ENCODE data around the gene ANKRD12.
A peak's percentile ranks its signal among the peaks of the same experiment; 100 is the strongest.

The ANKRD12 gene

DNA sequence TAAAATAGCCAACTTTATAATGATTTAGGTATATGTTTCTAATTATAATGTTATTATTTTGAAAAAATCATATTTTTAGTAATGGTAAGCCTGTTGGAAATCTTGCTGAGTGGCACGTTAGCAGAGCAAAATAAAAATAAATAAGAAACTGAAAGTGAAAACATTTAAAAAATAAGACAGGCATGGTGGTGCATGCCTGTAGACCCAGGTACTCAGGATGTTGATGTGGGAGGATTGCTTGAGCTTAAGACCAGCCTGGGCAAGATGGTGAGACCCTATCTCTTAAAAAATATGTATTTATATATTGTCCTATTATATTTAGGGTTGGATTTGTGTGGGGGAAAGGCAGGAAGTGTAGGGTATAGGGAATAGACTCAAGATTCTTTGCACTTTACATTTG, 15.8 kb upstream of the ANKRD12 start:
- no peak for FAIRE-seq
- TF ChIP-seq POLR2A (IDR thresholded peaks at IDR 0.05; ENCODE audit: low read depth, low read length): no peak

DNA sequence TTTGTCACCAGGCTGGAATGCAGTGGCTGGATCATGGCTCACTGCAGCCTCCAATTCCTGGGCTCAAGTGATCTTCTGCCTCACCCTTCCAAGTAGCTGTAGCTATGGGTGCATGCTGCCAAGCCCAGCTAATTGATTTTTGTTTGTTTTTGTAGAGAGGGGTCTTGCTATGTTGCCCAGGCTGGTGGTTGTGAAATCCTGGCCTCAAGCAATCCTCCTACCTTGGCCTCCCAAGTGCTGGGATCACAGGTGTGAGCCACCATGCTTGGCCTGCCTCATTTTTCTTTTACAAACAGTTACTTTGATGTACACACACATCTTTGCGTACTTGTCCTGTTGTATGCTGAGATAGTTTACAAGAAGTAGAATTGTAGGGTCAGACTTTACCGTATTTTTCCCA, 13.1 kb upstream of the ANKRD12 start:
- DNase-seq (ENCODE audit: insufficient read length, low spot score) (no peak), FAIRE-seq (no peak)
- no peak for TF ChIP-seq POLR2A (IDR thresholded peaks at IDR 0.05; ENCODE audit: low read depth, low read length)

More for the DNA sequence above, 15.8 kb upstream of the ANKRD12 start:
- no peak for DNase-seq (ENCODE audit: insufficient read length, low spot score)

DNA sequence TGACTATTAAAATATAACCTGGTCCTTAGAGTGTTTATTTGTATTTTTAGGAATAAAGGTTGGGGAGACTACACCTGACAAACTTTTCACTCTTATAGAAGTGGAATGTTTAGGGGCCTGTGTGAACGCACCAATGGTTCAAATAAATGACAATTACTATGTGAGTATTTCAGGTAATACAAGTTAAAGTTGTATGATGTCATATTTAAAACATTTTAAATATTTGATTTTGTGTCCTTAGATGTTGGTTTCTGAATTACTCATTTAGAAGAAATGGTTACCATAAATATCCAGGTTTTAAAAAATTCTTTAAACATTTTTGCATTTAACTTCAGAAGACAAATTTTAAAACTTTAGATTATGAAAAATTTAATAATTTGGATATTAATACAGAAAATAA, 11.8 kb upstream of the ANKRD12 start:
- TF ChIP-seq POLR2A (IDR thresholded peaks at IDR 0.05; ENCODE audit: low read depth, low read length): no peak
- FAIRE-seq: no peak
- DNase-seq (ENCODE audit: insufficient read length, low spot score): no peak

DNA sequence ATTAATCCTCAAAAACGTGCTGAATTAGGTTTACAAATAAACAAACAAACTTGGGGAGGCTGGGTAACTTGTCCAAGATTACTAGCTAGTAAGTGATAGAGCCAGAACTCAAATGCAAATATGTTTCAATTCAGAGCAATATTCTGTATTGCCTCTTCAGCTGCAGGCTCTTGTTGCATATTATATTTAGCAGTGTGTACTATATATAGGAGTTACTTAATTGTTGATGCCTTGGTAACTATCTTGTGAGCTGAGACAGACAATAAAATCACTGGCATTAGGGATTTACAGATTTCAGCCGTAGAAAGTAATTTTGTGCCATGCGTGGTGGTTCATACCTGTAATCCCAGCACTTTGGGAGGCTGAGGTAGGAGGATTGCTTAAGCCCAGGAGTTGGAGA, 10.2 kb upstream of the ANKRD12 start:
- no peak for TF ChIP-seq POLR2A (IDR thresholded peaks at IDR 0.05; ENCODE audit: low read depth, low read length)
- DNase-seq (ENCODE audit: insufficient read length, low spot score): no peak
- no peak for FAIRE-seq

GRCh38 chr18:9130195-9130594, 6.4 kb upstream of the ANKRD12 start:
- DNase-seq (ENCODE audit: insufficient read length, low spot score): no peak
- TF ChIP-seq POLR2A (IDR thresholded peaks at IDR 0.05; ENCODE audit: low read depth, low read length): no peak
- no peak for FAIRE-seq

DNA sequence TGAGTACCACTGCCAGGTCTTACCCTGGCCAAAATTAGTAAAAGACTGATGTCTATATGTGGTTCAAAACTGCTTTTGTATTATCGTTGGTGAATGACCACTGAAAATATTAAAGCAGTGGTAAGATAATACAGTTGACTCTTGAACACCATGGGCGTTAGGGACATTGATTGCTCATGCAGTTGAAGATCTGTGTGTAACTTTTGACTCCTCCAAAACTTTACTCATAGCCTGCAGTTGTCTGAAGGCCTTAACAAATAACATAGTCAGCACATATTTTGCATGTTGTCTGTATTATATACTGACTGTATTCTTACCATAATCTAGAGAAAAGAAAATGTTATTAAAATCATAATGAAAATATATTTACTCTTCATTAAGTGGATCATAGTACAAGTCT, 5.8 kb upstream of the ANKRD12 start:
- FAIRE-seq (no peak), DNase-seq (ENCODE audit: insufficient read length, low spot score) (no peak)
- TF ChIP-seq POLR2A (IDR thresholded peaks at IDR 0.05; ENCODE audit: low read depth, low read length): no peak

DNA sequence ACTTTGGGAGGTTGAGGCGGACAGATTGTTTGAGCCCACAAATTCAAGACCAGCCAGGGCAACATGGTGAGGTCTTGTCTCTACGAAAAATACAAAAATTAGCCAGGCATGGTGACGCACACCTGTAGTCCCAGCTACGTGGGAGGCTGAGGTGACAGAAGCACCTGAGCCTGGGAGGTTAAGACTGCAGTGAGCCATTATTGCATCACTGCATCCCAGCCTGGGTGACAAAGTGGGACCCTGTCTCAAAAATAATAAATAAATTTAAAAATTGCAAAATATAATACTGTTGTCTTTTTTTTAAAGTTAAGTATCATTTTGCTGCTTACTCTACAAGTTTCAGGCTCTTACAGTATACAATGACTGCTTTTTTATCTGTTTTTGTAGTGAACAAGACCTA, 4.0 kb upstream of the ANKRD12 start:
- no peak for TF ChIP-seq POLR2A (IDR thresholded peaks at IDR 0.05; ENCODE audit: low read depth, low read length)
- FAIRE-seq: no peak
- no peak for DNase-seq (ENCODE audit: insufficient read length, low spot score)

DNA sequence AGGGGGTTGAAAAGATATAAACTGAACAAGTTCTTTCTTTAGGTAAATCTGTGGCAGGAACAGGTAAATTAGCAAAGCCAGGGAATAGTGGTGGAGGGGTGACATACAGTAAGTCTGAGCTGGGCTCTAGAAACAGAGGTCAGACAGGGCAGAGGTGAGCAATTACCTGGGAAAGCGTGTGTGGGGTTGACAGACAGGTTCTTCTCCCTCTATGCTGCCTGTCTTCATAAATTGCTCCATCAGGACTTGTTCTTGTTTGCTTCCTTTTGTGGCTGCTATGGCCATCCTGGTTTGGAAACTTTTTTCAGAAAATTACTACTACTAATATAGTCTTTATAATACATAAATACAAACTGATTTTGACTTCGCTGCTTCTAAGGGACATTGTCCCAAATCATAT, 3.4 kb upstream of the ANKRD12 start:
- DNase-seq (ENCODE audit: insufficient read length, low spot score) (no peak), FAIRE-seq (no peak)
- no peak for TF ChIP-seq POLR2A (IDR thresholded peaks at IDR 0.05; ENCODE audit: low read depth, low read length)

DNA sequence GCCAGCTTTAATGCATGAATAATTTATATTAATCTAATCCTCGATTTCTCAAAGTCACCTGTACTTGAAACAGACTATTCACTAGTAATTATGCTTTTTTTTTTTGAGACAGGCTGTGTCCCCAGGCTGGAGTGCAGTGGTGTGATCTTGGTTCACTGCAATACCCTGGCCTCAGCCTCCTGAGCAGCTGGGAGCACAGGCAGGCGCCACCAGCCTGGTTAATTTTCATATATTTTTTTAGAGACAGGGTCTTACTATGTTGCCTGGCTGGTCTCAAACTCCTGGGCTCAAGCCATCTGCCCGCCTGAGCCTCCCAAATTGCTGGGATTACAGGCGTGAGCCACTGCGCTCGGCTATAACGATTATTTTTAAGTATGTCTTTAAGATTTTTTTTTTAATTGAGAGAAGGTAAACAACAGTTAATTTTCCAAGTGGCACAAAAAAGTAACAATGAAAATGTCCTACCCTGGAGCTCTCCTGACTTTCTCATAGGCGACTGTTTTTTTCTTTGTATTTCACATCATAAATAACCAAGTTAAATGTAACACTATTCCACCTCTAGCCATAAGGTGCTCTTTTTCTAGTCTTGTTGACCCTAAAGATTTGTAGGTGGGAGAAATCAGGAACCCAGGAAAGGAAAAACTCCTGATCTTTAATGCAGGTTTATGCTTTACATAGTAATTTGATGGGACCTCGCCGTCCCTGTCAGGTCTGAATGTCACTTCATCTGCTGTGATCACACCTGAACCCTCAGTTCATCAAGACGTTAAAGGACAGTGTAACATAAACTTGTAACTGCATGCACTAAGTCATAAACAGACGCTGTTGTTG, 1.3 kb upstream of the ANKRD12 start:
- no peak for FAIRE-seq
- no peak for TF ChIP-seq POLR2A (IDR thresholded peaks at IDR 0.05; ENCODE audit: low read depth, low read length)
- DNase-seq (ENCODE audit: insufficient read length, low spot score): no peak

DNA sequence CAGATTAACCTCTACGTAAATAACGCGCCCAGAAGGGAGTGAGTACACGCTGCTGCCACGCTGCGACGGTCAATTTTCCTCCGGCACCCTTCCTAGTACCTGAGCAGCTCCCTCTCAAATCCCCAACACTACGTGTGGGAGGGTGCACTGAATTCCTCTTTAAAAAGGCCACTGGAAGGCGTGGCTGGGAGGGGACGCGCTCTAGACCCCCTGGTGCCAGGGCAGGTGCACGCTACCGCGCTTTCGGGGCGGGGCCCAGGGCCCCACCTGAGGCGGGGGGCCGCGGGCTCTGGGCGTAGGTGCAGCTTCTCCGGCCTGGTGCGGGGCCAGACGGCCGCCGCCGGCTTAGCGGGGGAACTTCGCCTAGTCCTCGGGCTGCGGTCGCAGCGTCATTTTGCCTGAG, 668 bp upstream of the ANKRD12 start:
- DNase-seq (ENCODE audit: insufficient read length, low spot score): no peak
- no peak for TF ChIP-seq POLR2A (IDR thresholded peaks at IDR 0.05; ENCODE audit: low read depth, low read length)
- no peak for FAIRE-seq

DNA sequence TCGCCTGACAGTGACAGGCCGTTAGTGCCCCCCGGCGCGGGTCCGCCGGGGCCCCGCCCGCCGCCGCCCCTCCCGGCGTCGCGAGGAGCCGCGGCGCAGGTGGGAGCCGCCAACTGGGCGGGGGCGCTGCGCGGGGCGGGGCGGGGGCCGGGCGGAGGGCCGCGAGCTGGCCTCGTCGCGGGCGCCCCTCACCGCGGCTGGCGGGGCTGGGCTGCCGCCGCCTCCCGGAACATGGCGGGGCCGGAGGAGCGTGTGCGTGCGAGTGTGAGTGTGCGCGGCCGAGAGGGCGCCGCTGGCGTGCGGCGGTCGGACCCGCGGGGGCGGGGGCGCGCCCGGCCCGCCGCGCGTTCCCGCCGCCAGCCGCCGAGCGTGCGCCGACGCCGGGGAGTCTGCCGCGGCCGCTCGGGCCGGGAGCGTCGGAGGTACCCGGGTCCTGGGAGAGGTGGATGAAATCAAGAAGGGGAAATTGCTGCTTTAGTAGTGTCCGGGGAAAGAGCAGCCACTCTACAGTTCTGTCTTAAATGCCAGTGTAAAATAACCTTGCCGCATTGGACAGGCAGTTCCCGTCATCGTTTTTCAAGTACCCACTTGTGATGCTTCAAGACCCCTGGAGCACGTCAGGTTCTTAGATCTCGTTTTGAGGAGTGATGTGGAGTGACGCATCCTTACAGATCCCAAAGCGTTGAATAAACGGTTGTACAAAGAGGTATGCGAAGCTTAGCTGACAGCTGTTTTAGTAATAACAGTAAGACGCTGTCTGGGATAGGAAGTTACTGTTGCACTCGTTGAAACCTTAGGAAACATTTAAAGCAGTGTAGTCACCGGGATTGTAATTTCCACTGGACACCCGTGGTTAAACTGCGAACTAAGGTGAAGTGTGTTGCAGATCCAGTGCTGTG, 836 bp downstream of the ANKRD12 start:
- DNase-seq (ENCODE audit: insufficient read length, low spot score) (peak; percentile 53), FAIRE-seq (peak; percentile 95)
- TF ChIP-seq POLR2A (IDR thresholded peaks at IDR 0.05; ENCODE audit: low read depth, low read length): peak; percentile 46; the same call in 1 of the 2 replicates

- peak; percentile 52 for FAIRE-seq
- DNase-seq (ENCODE audit: insufficient read length, low spot score): no peak
- no peak for TF ChIP-seq POLR2A (IDR thresholded peaks at IDR 0.05; ENCODE audit: low read depth, low read length)
Observed at GRCh38 chr18:9139400-9140039, 2.9 kb downstream of the ANKRD12 start.

GRCh38 chr18:9140381-9140780, 3.8 kb downstream of the ANKRD12 start:
- DNase-seq (ENCODE audit: insufficient read length, low spot score) (no peak), FAIRE-seq (no peak)
- no peak for TF ChIP-seq POLR2A (IDR thresholded peaks at IDR 0.05; ENCODE audit: low read depth, low read length)

GRCh38 chr18:9140984-9141383, 4.4 kb downstream of the ANKRD12 start:
- DNase-seq (ENCODE audit: insufficient read length, low spot score) (no peak), FAIRE-seq (peak; percentile 11)
- TF ChIP-seq POLR2A (IDR thresholded peaks at IDR 0.05; ENCODE audit: low read depth, low read length): no peak

Data from H54 (cell line).